ENCODE data around the gene COL7A1. TPM values are rescaled to one million over a fixed set of nuclear protein-coding genes. Genes with fewer than 3 reads are reported as not detected.

The COL7A1 gene
- polyA plus RNA-seq, 3 donors = 0.37 to 1.9 TPM; not detected in 1

- intact Hi-C loops (cut with micrococcal nuclease) = loop anchor here in 1 of 2 donors (10.0 kb wide), 1 partner anchor 131 kb away; the partner anchor contains the start of gene NCKIPSD
- H3K4me2 ChIP-seq (replicated peaks; ENCODE audit: extremely low read depth, low read length, poor library complexity, severe bottlenecking) = peak overlapping the region; percentile 60
- peak overlapping the region in 1 of 3 experiments; percentile 55 for H3K4me3 ChIP-seq (replicated peaks in 1 of 3; ENCODE audit: low read depth in 2 of 3, low read length in 3 of 3)
- WGBS (ENCODE audit: insufficient coverage) = 95% methylated on average over 7 of the region's 14 CpGs
- no peak for DNase-seq
- TF ChIP-seq CTCF (IDR thresholded peaks at IDR 0.05) = no peak
- H3K27ac ChIP-seq (ENCODE audit: low read depth in 1 of 2, low read length in 2 of 2) = peak overlapping the region; percentile 49 to 77
- peaks cover 85 to 91% of the 10 kb centered on the region in 2 donors for H3K4me1 ChIP-seq (ENCODE audit: control insufficient read depth in 1 of 2, insufficient read depth in 2 of 2, low read length in 2 of 2)
- H3K9me3 ChIP-seq (replicated peaks in 1 of 2; ENCODE audit: control insufficient read depth in 1 of 2, insufficient read depth in 1 of 2, low read length in 2 of 2) = no peaks in the 10 kb centered on the region
- peaks cover 14% of the 10 kb centered on the region for H4K20me1 ChIP-seq (ENCODE audit: insufficient read depth, low read length)
- peaks cover 0 to 2% (median 0%) of the 10 kb centered on the region in 7 donors for H3K9me3 Mint-ChIP-seq
- H3K27me3 Mint-ChIP-seq (ENCODE audit: low read depth in 3 of 3) = peaks cover 0 to 2% (median 0%) of the 10 kb centered on the region in 3 donors
- no peaks in the 10 kb centered on the region for H3K27me3 ChIP-seq (ENCODE audit: control insufficient read depth in 2 of 2, insufficient read depth in 2 of 2, low read length in 2 of 2)
- H3K27ac Mint-ChIP-seq = peak overlapping the region; percentile 75 to 88 (median 83)
- H3K79me2 ChIP-seq (ENCODE audit: insufficient read depth, low read length) = peaks cover 66% of the 10 kb centered on the region
- H3K36me3 ChIP-seq (replicated peaks in 1 of 2; ENCODE audit: control insufficient read depth in 1 of 2, insufficient read depth in 2 of 2, low read length in 2 of 2) = peaks cover 8 to 19% of the 10 kb centered on the region in 2 donors
- H3K9ac ChIP-seq (ENCODE audit: insufficient read depth, low read length, poor library complexity, severe bottlenecking) = no peak overlapping the region
- H3K4me1 Mint-ChIP-seq = peaks cover 78% of the 10 kb centered on the region
- H2AFZ ChIP-seq (ENCODE audit: insufficient read depth, low read depth, low read length, poor library complexity, severe bottlenecking) = peak overlapping the region; percentile 52
- peak overlapping the region; percentile 48 to 77 for H3K4me3 Mint-ChIP-seq
- H3K36me3 Mint-ChIP-seq = peaks cover 31 to 52% of the 10 kb centered on the region in 2 donors
These were observed 41.0 kb downstream of the COL7A1 start for GRCh38 chr3:48553886-48554845.

- peak overlapping the region; percentile 49 to 77 for H3K27ac ChIP-seq (ENCODE audit: low read depth in 1 of 2, low read length in 2 of 2)
- no peaks in the 10 kb centered on the region for H3K9me3 Mint-ChIP-seq
- TF ChIP-seq CTCF (IDR thresholded peaks at IDR 0.05) = no peak
- peaks cover 14% of the 10 kb centered on the region for H4K20me1 ChIP-seq (ENCODE audit: insufficient read depth, low read length)
- peak overlapping the region; percentile 75 to 88 (median 83) for H3K27ac Mint-ChIP-seq
- H3K79me2 ChIP-seq (ENCODE audit: insufficient read depth, low read length) = peaks cover 67% of the 10 kb centered on the region
- H3K9ac ChIP-seq (ENCODE audit: insufficient read depth, low read length, poor library complexity, severe bottlenecking) = no peak overlapping the region
- no peaks in the 10 kb centered on the region for H3K9me3 ChIP-seq (replicated peaks in 1 of 2; ENCODE audit: control insufficient read depth in 1 of 2, insufficient read depth in 1 of 2, low read length in 2 of 2)
- H3K4me1 ChIP-seq (ENCODE audit: control insufficient read depth in 1 of 2, insufficient read depth in 2 of 2, low read length in 2 of 2) = peaks cover 85 to 91% of the 10 kb centered on the region in 2 donors
- peak overlapping the region; percentile 48 to 77 for H3K4me3 Mint-ChIP-seq
- WGBS (ENCODE audit: insufficient coverage) = 0% methylated on average over 3 of the region's 5 CpGs
- H3K36me3 ChIP-seq (replicated peaks in 1 of 2; ENCODE audit: control insufficient read depth in 1 of 2, insufficient read depth in 2 of 2, low read length in 2 of 2) = peaks cover 11 to 21% of the 10 kb centered on the region in 2 donors
- peaks cover 77% of the 10 kb centered on the region for H3K4me1 Mint-ChIP-seq
- H3K27me3 ChIP-seq (ENCODE audit: control insufficient read depth in 2 of 2, insufficient read depth in 2 of 2, low read length in 2 of 2) = no peaks in the 10 kb centered on the region
- H3K4me3 ChIP-seq (replicated peaks in 1 of 3; ENCODE audit: low read depth in 2 of 3, low read length in 3 of 3) = peak overlapping the region in 1 of 3 experiments; percentile 55
- H3K4me2 ChIP-seq (replicated peaks; ENCODE audit: extremely low read depth, low read length, poor library complexity, severe bottlenecking) = peak overlapping the region; percentile 60
- peak overlapping the region; percentile 52 for H2AFZ ChIP-seq (ENCODE audit: insufficient read depth, low read depth, low read length, poor library complexity, severe bottlenecking)
- peaks cover 0 to 2% (median 0%) of the 10 kb centered on the region in 3 donors for H3K27me3 Mint-ChIP-seq (ENCODE audit: low read depth in 3 of 3)
- peaks cover 34 to 58% of the 10 kb centered on the region in 2 donors for H3K36me3 Mint-ChIP-seq
- intact Hi-C loops (cut with micrococcal nuclease) = loop anchor here in 1 of 2 donors (10.0 kb wide), 1 partner anchor 131 kb away; the partner anchor contains the start of gene NCKIPSD
- peak in 1 of 3 donors; percentile 59 for DNase-seq
These were observed 41.8 kb downstream of the COL7A1 start for GRCh38 chr3:48553361-48553760.

Measured in CD14-positive monocyte (primary cell).